GM18873 (cell line): ENCODE data around the gene CEACAM8.
"Not testable (repeated sequence)": the region's sequence is repeated elsewhere in the genome, so short reads cannot be mapped to it uniquely, and the experiment has no call there.

Experiments
- ATAC-seq: cut with Tn5 transposase; IDR thresholded peaks from one replicate; pipeline ENCODE4 v1.9.1; 2021; ENCODE audit warnings: mild to moderate bottlenecking, moderate library complexity, moderate number of reproducible peaks; ENCODE audit not compliant: unreplicated experiment, low FRiP score

Gene CEACAM8

GRCh38 chr19:42576241-42576640, 18.5 kb downstream of the CEACAM8 start:
- no peak for ATAC-seq

- ATAC-seq = no peak
Observed at GRCh38 chr19:42573642-42574041, 21.1 kb downstream of the CEACAM8 start.

- no peak for ATAC-seq
Observed at GRCh38 chr19:42571116-42571515, 23.6 kb downstream of the CEACAM8 start.

- no peak for ATAC-seq
Observed at GRCh38 chr19:42569193-42569592, 25.5 kb downstream of the CEACAM8 start.

- no peak for ATAC-seq
Observed at GRCh38 chr19:42568006-42568405, 26.7 kb downstream of the CEACAM8 start.

- ATAC-seq = no peak
Observed at GRCh38 chr19:42567567-42567966, 27.2 kb downstream of the CEACAM8 start.

GRCh38 chr19:42563352-42564210, 31.1 kb downstream of the CEACAM8 start:
- no peak for ATAC-seq

- ATAC-seq = no peak
Observed at GRCh38 chr19:42561512-42561911, 33.2 kb downstream of the CEACAM8 start.

GRCh38 chr19:42560731-42561130, 34.0 kb downstream of the CEACAM8 start:
- no peak for ATAC-seq

GRCh38 chr19:42558450-42559150, 36.1 kb downstream of the CEACAM8 start:
- ATAC-seq = no peak

- not testable (repeated sequence) for ATAC-seq
Observed at GRCh38 chr19:42557386-42557871, 37.3 kb downstream of the CEACAM8 start.

GRCh38 chr19:42555801-42556200, 38.9 kb downstream of the CEACAM8 start:
- ATAC-seq = no peak

- no peak for ATAC-seq
Observed at GRCh38 chr19:42555317-42555716, 39.4 kb downstream of the CEACAM8 start.

- no peak for ATAC-seq
Observed at GRCh38 chr19:42554046-42554575, 40.6 kb downstream of the CEACAM8 start.

GRCh38 chr19:42553292-42554045, 41.3 kb downstream of the CEACAM8 start:
- no peak for ATAC-seq

GRCh38 chr19:42552086-42553065, 42.3 kb downstream of the CEACAM8 start:
- ATAC-seq = no peak

GRCh38 chr19:42550521-42550920, 44.2 kb downstream of the CEACAM8 start:
- ATAC-seq = not testable (repeated sequence)

GRCh38 chr19:42549067-42549466, 45.7 kb downstream of the CEACAM8 start:
- ATAC-seq = not testable (repeated sequence)

GRCh38 chr19:42548552-42548951, 46.2 kb downstream of the CEACAM8 start:
- ATAC-seq = no peak
